OCI-LY7 (cell line): ENCODE measurements around the gene GALNT4. TPM values are rescaled to one million over a fixed set of nuclear protein-coding genes. Genes with fewer than 3 reads are reported as not detected.

ENCODE experiments used
- BruUV-seq: library from RNA; stranded (reverse); fragments of 400-500 nt; replicated peaks from 2 replicates; lab custom pipeline; 2021; lab: Mats Ljungman, UMichigan
- CTCF ChIA-PET: fragments of 300-600 bp; sonication (Branson Sonifier 250); formaldehyde crosslinking; loops from one replicate; lab custom pipeline; 2022; ENCODE audit warnings: antibody characterized with exemption; ENCODE audit not compliant: unreplicated experiment; lab: Charles Lee
- POLR2A ChIA-PET: fragments of 300-600 bp; sonication (Branson Sonifier 250); formaldehyde crosslinking; loops from one replicate; lab custom pipeline; 2022; ENCODE audit warnings: antibody characterized with exemption; lab: Charles Lee
- DNase-seq: peaks from one replicate; pipeline ENCODE4 v3.0.0-alpha.2; 2015; ENCODE audit warnings: low spot score
- H2AFZ ChIP-seq: fragments of 200-600 bp; sonication (generic), shearing (Covaris generic); 2 replicates; pipeline ENCODE4 v1.6.1; 2014; ENCODE audit warnings: mild to moderate bottlenecking, antibody characterized with exemption, low read length, moderate library complexity
- H3K27ac ChIP-seq: fragments of 200-600 bp; sonication (generic); 2 replicates; pipeline ENCODE4 v1.5.1; 2014; ENCODE audit warnings: mixed run types, low read depth, mild to moderate bottlenecking, moderate library complexity, low read length, inconsistent platforms; ENCODE audit not compliant: poor library complexity, severe bottlenecking
- H3K36me3 ChIP-seq: fragments of 200-600 bp; sonication (generic); 2 replicates; pipeline ENCODE4 v1.6.1; 2014; ENCODE audit warnings: mild to moderate bottlenecking, antibody characterized with exemption, low read length, moderate library complexity, mixed read lengths; ENCODE audit not compliant: insufficient read depth
- H3K4me1 ChIP-seq: fragments of 200-600 bp; sonication (generic); 2 replicates; pipeline ENCODE4 v1.5.1; 2014; ENCODE audit warnings: mild to moderate bottlenecking, low read length; ENCODE audit not compliant: insufficient read depth, poor library complexity, severe bottlenecking
- H3K4me2 ChIP-seq: fragments of 200-600 bp; sonication (generic); 2 replicates; pipeline ENCODE4 v1.6.1; 2014; ENCODE audit warnings: mild to moderate bottlenecking, low read length
- H3K4me3 ChIP-seq: fragments of 200-600 bp; sonication (generic); 2 replicates; pipeline ENCODE4 v1.5.1; 2014; ENCODE audit warnings: mild to moderate bottlenecking, low read depth, low read length; ENCODE audit not compliant: poor library complexity, severe bottlenecking
- H3K79me2 ChIP-seq: fragments of 200-600 bp; sonication (generic); 2 replicates; pipeline ENCODE4 v1.6.1; 2016; ENCODE audit warnings: low read depth, mild to moderate bottlenecking, low read length, moderate library complexity, mixed read lengths; ENCODE audit not compliant: insufficient read depth
- H3K9me2 ChIP-seq: fragments of 200-600 bp; sonication (generic); 2 replicates; pipeline ENCODE4 v1.6.1; 2016; ENCODE audit warnings: mild to moderate bottlenecking, low read length, mixed read lengths; ENCODE audit not compliant: insufficient read depth
- H3K9me3 ChIP-seq: fragments of 200-600 bp; sonication (generic); 2 replicates; pipeline ENCODE4 v1.6.1; 2014; ENCODE audit warnings: mild to moderate bottlenecking, mixed run types, low read length, mixed read lengths
- H4K20me1 ChIP-seq: fragments of 200-600 bp; sonication (generic); 2 replicates; pipeline ENCODE4 v1.6.1; 2014; ENCODE audit warnings: mild to moderate bottlenecking, antibody characterized with exemption, low read length, moderate library complexity, mixed read lengths; ENCODE audit not compliant: insufficient read depth
- EZH2phosphoT487 ChIP-seq: fragments of 200-600 bp; sonication (generic); IDR thresholded peaks from 2 replicates; pipeline ENCODE4 v1.6.1; 2018; ENCODE audit warnings: low read depth, borderline replicate concordance, mild to moderate bottlenecking, mixed run types, antibody characterized with exemption, low read length, moderate library complexity, mixed read lengths
- intact Hi-C: fragments of 100-400 bp; cut with micrococcal nuclease; formaldehyde crosslinking; loops from one replicate; pipeline ENCODE4 v1.10.0; 2022; ENCODE audit not compliant: unreplicated experiment
- total RNA-seq, 2 experiments: library from RNA; depleted of rRNA in 1 of 2; stranded (reverse); fragments of >200 nt in 1 of 2; shearing (Covaris generic) in 1 of 2; gene quantifications; 2 replicates each; pipeline ENCODE4 v1.2.3, GENCODE V29; 2014 to 2022
- TF ChIP-seq, protein P1 (sequence below): fragments of 200-600 bp; sonication (generic); conservative IDR thresholded peaks from 2 replicates; pipeline ENCODE4 v1.5.1; 2014; ENCODE audit warnings: mild to moderate bottlenecking, antibody characterized with exemption, low read length, moderate library complexity, mixed read lengths

GALNT4 gene
- total RNA-seq, 2 experiments from 2014 or later = 2.1 to 3.7 TPM

DNA sequence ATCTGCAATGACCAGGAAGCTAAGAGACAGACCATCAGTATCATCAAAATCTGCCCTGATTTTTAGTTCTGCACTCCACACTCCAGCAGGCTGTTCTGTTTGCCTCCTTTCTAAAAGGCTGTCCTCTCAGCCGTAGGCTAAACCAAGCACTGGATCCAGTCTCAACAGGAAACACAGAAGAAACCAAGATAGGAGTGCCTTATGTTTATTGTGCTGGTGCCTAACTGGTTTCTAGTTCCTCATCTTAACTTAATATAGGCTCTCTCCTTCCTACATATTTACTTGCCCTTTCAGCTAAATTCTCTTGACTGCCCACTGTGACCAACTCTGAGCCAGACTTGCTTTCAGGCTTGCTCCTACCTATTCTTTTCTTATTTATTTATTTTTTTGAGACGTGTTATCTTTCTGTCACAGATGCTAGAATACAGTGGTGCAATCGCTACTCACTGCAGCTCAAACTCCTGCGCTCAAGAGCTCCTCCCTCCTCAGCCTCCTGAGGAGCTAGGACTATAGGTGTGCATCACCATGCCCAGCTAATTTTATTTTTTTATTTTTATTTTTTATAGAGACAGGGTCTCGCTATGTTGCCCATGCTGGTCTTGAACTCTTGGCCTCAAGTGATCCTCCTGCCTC lies 30.8 kb downstream of the GALNT4 start:
- Histone ChIP-seq H3K27ac (no peak overlapping the region), H3K4me3 (no peak overlapping the region), H3K4me2 (no peak overlapping the region), H3K4me1 (no peaks in the 10 kb centered on the region), H3K9me2 (no peaks in the 10 kb centered on the region), H3K36me3 (no peaks in the 10 kb centered on the region), H4K20me1 (no peaks in the 10 kb centered on the region), H2AFZ (no peak overlapping the region), H3K79me2 (no peaks in the 10 kb centered on the region), H3K9me3 (no peaks in the 10 kb centered on the region)
- TF ChIP-seq, protein P1, sequence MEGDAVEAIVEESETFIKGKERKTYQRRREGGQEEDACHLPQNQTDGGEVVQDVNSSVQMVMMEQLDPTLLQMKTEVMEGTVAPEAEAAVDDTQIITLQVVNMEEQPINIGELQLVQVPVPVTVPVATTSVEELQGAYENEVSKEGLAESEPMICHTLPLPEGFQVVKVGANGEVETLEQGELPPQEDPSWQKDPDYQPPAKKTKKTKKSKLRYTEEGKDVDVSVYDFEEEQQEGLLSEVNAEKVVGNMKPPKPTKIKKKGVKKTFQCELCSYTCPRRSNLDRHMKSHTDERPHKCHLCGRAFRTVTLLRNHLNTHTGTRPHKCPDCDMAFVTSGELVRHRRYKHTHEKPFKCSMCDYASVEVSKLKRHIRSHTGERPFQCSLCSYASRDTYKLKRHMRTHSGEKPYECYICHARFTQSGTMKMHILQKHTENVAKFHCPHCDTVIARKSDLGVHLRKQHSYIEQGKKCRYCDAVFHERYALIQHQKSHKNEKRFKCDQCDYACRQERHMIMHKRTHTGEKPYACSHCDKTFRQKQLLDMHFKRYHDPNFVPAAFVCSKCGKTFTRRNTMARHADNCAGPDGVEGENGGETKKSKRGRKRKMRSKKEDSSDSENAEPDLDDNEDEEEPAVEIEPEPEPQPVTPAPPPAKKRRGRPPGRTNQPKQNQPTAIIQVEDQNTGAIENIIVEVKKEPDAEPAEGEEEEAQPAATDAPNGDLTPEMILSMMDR = no peak
- no peak for TF ChIP-seq EZH2phosphoT487
- DNase-seq = peak; percentile 15
- CTCF ChIA-PET = no interaction called here
- POLR2A ChIA-PET = no interaction called here
- intact Hi-C loops = no loop called here
- no TSS peak for BruUV-seq

DNA sequence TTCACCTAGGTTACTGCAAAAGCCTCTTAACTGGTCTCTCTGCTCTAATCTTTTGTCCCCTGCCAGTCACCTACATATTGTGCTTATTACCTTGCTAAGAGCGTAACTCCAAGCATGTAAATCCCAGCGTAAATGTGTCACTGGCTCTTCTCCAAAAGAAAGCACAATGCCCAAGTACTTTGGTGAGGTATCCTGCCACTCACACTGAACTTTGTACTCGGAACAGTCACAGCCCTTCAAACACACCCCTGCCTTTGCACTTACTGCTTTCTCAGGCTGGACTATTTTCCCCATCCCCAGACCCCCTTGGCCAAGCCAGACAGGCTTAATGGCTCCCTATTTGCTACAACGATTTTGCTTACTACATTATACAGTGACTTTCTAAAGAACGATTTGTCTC lies 31.7 kb downstream of the GALNT4 start:
- Histone ChIP-seq H2AFZ (no peak overlapping the region), H3K4me1 (no peaks in the 10 kb centered on the region), H3K4me3 (no peak overlapping the region), H3K4me2 (no peak overlapping the region), H3K79me2 (no peaks in the 10 kb centered on the region), H3K27ac (no peak overlapping the region), H3K9me2 (no peaks in the 10 kb centered on the region), H3K36me3 (no peaks in the 10 kb centered on the region), H4K20me1 (no peaks in the 10 kb centered on the region), H3K9me3 (no peaks in the 10 kb centered on the region)
- ChIA-PET CTCF (no interaction called here), POLR2A (no interaction called here)
- intact Hi-C loops = no loop called here
- BruUV-seq = no TSS peak
- TF ChIP-seq, protein P1 = no peak
- TF ChIP-seq EZH2phosphoT487 = no peak
- no peak for DNase-seq

DNA sequence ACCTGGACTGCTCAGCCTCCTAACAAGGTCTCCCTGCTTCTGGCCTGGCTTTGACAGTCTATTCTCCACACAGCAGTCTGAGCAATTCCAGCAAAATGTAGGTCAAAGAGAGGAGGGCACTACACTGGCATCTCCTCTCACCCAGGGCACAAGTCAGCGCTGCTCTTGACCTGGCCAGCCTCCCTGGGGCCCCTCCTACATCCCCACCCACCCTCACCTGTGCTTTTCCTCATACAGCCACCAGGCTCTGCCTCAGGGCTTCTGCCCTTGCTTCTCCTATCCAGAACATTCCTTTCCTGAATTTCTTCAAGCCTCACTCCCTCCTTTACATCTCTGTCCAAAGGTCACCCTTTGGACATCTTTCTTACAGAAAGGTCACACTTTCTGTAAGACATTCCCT lies 33.7 kb downstream of the GALNT4 start:
- no peaks in the 10 kb centered on the region for H3K9me2 ChIP-seq
- intact Hi-C loops = no loop called here
- H3K4me2 ChIP-seq = no peak overlapping the region
- no peak overlapping the region for H2AFZ ChIP-seq
- H3K27ac ChIP-seq = no peak overlapping the region
- no peaks in the 10 kb centered on the region for H3K79me2 ChIP-seq
- no peaks in the 10 kb centered on the region for H3K36me3 ChIP-seq
- no peaks in the 10 kb centered on the region for H3K9me3 ChIP-seq
- ChIA-PET CTCF (no interaction called here), POLR2A (no interaction called here)
- no TSS peak for BruUV-seq
- no peak overlapping the region for H3K4me3 ChIP-seq
- H3K4me1 ChIP-seq = no peaks in the 10 kb centered on the region
- DNase-seq = no peak
- TF ChIP-seq, protein P1 = no peak
- no peak for TF ChIP-seq EZH2phosphoT487
- H4K20me1 ChIP-seq = no peaks in the 10 kb centered on the region
